D721Med (cell line): Measurements from ENCODE around the gene MT1A.
"Not testable (repeated sequence)": the region's sequence is repeated elsewhere in the genome, so short reads cannot be mapped to it uniquely, and the experiment has no call there.

Experiments
- DNase-seq: peaks from one replicate; pipeline ENCODE4 v3.0.0; 2011; ENCODE audit warnings: low spot score; ENCODE audit not compliant: insufficient read length
- FAIRE-seq: peaks from 2 replicates; lab custom pipeline; 2011; peaks lifted over from hg19 to GRCh38; lab: Jason Lieb, UNC
- CTCF ChIP-seq: IDR thresholded peaks from 2 replicates; pipeline ENCODE4 v1.5.1; 2012; ENCODE audit warnings: mild to moderate bottlenecking, control low read depth; ENCODE audit not compliant: insufficient read depth; ENCODE audit errors: missing control alignments

Gene MT1A

DNA sequence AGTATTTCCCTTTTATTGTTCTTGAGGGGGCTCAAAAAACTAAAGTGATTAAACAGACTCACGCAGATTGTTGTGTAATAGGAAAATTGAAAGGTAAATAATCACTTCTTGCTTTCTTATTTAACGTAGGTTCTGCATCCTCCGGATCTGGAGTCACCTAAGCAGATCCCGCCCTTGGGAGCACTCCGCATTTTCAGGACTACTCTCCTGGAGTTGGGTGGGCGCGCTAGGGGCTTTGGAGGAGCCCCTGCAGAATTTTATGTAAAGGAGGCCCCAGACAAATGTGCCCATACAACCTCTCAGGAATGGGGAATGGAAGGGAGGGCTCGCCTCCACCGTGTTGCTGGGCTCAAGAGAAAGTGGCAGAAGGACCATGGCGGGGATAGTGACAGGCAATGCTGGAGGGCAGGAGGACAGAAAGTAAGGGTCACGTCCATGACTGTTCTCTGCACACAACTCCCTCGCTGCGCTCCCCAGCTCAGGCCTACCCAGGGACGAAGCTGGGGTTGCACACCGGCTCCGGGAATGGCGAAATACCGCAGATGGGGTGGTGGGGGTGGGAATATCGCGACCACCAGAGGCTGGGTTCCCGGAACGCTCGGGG lies 21.8 kb upstream of the MT1A start:
- no peak for FAIRE-seq
- no peak for DNase-seq
- no peak for TF ChIP-seq CTCF

GRCh38 chr16:56617212-56618085 lies 21.0 kb upstream of the MT1A start:
- DNase-seq (no peak), FAIRE-seq (no peak)
- TF ChIP-seq CTCF: no peak

DNA sequence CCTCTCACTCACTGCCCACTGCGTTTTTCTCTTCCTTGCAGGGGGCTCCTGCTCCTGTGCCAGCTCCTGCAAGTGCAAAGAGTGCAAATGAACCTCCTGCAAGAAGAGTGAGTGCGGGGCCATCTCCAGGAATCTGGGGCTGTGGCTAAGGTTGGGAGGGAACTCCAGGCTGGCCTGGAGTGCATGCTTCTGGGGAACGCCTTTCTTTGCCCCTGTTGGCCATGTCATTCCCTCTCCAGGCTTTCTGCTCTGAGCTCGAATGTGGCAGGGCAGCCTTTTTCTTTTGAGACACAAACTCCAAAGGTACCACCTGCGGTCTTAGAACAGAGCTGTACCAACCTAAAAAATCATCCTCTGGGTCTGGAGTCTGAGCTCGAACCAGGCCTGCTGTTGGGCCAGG lies 20.3 kb upstream of the MT1A start:
- DNase-seq (no peak), FAIRE-seq (no peak)
- TF ChIP-seq CTCF: no peak

- TF ChIP-seq CTCF: no peak
- DNase-seq (no peak), FAIRE-seq (no peak)
These were observed 18.0 kb upstream of the MT1A start for GRCh38 chr16:56620339-56620897.

GRCh38 chr16:56621665-56622445 lies 16.6 kb upstream of the MT1A start:
- FAIRE-seq, DNase-seq: not testable (repeated sequence)

DNA sequence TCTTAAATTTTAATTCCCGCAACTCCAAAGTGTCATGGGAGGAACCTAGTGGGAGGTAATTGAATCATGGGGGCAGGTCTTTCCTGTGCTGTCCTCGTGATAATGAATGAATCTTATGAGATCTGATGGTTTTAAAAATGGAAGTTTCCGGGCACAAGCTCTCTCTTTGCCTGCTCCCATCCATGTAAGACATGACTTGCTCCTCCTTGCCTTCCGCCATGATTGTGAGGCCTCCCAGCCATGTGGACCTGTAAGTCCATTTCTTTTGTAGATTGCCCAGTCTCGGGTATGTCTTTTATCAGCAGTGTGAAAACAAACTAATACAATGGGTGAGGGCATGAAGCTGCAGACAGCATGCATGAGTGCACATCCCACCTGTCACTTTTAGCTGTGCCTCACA lies 15.3 kb upstream of the MT1A start:
- not testable (repeated sequence) for FAIRE-seq, DNase-seq

- FAIRE-seq: no peak
- DNase-seq: no peak
- no peak for TF ChIP-seq CTCF
These were observed 14.8 kb upstream of the MT1A start for GRCh38 chr16:56623637-56624036.
